GM20000 (cell line): ENCODE measurements around the gene SERGEF.

ENCODE experiments used
- DNase-seq: peaks from one replicate; pipeline ENCODE4 v3.0.0; 2012; ENCODE audit warnings: low spot score
- TF ChIP-seq, protein P1 (sequence below): IDR thresholded peaks from 2 replicates; pipeline ENCODE4 v1.5.1; 2012; ENCODE audit warnings: mild to moderate bottlenecking, control low read depth; ENCODE audit errors: extremely low read depth, missing control alignments

Gene SERGEF

DNA sequence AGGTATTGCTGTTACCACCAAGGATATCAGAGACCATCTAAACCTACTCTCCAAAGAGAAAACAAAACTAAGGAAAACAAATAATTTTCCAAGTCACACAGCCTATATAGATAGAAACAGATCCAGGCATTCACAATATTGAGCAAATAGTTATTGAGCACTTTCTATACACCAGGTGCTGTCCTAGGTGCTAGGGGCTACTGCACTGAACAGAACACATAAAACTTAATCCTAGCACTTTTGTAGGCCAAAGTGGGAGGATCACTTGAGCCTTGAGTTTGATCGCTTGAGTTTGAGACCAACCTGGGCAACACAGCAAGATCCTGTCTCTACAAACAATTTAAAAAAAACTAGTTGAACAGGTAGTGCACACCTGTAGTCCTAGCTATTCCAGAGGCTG is 44.6 kb downstream of the SERGEF start:
- TF ChIP-seq, protein P1, sequence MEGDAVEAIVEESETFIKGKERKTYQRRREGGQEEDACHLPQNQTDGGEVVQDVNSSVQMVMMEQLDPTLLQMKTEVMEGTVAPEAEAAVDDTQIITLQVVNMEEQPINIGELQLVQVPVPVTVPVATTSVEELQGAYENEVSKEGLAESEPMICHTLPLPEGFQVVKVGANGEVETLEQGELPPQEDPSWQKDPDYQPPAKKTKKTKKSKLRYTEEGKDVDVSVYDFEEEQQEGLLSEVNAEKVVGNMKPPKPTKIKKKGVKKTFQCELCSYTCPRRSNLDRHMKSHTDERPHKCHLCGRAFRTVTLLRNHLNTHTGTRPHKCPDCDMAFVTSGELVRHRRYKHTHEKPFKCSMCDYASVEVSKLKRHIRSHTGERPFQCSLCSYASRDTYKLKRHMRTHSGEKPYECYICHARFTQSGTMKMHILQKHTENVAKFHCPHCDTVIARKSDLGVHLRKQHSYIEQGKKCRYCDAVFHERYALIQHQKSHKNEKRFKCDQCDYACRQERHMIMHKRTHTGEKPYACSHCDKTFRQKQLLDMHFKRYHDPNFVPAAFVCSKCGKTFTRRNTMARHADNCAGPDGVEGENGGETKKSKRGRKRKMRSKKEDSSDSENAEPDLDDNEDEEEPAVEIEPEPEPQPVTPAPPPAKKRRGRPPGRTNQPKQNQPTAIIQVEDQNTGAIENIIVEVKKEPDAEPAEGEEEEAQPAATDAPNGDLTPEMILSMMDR: no peak
- no peak for DNase-seq

DNA sequence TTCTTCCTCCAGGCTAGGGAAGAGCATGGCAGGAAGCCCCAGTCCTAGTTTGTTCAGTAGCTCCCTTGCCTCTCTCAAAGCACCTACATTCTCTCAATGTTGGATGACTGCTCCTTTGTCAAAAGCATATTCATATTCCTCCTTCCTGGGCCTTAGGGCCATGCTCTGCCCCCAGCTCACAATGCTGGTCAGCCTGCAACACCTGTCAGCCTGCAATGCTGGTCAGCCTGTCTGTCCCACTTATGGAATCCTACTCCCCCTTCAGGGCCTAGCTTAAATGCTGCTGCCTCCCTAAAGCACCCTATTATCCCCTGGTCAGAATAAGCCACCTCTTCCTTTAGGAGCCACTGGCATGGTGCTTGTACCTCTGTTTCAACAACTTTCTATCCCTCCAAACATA is 45.2 kb downstream of the SERGEF start:
- DNase-seq: no peak
- TF ChIP-seq, protein P1: no peak

DNA sequence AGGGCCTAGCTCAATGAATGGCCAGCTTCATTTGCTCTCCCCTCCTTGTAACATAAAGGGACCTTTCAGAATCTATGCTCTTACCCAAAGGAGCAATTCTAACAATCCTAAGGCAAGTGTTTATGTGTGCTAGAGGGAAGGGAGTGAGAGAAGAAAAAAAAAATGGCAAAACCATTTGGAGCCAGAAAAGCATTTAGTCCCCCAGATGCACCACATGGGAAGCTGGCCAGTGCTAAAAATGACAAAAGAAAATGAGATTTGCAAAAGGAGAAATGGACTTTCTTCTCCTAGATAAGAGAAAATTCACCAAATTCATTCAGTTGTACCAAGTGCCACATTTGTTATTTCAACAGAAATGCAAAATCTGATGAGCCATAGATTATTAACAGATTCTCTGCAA is 52.8 kb downstream of the SERGEF start:
- DNase-seq: no peak
- TF ChIP-seq, protein P1: no peak

DNA sequence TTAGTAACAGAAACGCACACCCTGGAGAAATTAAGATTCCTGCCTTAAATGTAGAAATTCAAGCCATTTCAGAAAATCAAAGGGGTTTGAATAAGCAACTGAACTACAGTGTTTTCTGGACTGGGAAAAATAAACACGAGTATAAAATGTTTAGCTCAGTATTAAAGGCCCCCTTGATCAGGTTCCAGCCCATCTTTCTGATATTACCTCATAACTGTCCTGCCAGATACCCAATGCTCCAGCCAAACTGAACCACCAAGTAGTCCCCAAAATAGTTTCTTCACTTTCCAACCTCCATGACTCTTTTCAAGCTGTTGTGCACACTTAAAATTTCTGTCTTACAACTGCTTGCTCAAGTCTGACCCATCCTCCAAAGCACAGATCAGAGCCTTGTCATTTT is 54.4 kb downstream of the SERGEF start:
- no peak for DNase-seq
- TF ChIP-seq, protein P1: no peak

DNA sequence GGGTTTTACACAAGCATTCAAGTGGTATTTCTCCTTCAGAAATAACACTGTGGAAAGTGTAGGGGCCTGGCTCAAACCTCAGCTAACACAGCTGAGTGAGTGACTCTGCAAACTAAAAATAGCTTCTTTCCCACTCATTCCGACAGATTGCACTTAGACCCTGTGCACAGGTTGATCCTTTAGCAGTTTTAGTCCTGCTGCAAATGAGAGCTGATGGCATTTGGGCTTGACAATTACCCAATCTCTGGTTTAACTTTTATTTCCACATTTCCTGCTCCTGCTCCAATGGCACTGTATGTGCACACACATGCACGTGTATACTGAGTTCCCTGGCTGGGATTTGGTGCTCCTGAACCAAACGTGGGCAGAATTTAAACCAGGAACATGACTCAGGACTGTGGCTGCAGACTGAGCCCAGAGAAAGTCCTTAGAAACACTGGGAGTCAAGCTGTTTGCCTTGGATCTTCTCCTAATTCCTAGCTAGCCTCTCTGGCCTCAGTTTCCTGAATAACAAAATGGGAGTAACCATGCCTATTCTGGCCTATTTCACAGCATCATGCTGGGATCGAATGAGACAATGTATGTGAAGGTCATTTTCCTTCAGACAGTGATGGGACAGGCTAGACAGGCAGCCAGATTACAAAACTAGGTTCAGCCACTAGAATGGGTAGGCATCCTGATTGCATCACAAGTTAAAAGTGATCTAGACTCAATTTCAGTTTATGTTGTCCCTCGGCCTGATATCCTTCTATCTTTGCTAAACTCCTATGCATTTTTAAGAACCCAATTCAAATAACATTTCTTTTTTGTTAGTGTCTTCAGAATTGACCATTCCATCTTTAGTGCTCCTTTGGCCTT is 58.2 kb downstream of the SERGEF start:
- TF ChIP-seq, protein P1: no peak
- no peak for DNase-seq

DNA sequence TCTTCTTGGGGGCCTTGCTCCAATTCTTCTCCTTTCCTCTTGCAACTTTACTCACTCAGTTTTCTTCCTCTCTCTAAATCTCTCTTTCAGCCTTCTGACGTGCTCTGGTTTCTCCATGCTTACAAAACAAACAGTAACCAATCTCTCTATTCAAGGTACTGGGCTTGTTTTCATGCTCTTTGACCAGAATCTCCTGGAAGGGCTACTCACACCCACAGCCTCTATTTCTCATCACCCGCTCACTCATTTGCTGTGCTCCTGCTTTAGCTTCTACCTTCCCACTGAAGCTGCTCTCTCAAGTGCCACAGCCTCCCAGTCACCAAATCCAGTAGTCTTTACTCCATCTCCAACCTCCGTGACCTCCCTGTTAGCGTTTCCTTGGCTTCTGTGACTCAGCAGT is 60.4 kb downstream of the SERGEF start:
- TF ChIP-seq, protein P1: no peak
- DNase-seq: no peak

DNA sequence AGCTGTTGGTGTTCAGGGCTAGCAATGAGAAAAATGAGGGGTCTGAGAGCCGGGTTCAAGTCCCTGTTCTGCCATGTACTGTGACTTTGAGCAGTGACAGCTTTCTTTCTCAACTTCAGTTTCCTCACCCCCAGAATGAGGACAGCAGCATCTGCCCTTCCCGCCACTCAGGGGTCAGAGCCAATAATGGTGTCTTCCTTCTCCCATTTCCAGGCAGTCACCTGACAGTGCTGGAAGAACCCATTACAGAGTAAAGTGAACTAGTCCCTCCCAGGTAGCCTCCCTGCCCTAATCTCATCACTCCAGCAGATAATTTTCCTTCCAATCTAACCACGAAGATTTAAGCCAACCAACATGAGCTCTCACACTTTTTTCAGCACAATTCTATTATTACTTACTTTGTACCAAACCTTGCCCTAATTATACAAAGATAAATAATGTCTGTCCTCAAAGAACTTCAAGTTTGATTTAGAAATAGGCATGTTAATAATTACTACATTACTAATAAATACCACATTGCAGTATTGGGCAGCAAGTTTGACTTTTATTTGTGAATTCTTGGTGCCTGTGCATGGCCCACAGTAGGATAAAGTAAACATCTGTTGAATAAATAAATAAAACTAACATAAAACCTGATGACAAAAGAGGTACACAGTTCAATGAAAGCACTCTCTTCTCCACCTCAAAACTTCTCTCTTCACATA is 61.0 kb downstream of the SERGEF start:
- TF ChIP-seq, protein P1: no peak
- DNase-seq: no peak
